Osteocyte (in vitro differentiated cells): ENCODE measurements around the gene FUNDC2. TPM values are rescaled to one million over a fixed set of nuclear protein-coding genes. Genes with fewer than 3 reads are reported as not detected.
"Not testable (repeated sequence)": the region's sequence is repeated elsewhere in the genome, so short reads cannot be mapped to it uniquely, and the experiment has no call there.

ENCODE experiments used
- DNase-seq: peaks from one replicate; pipeline ENCODE4 v3.0.0; 2021; ENCODE audit warnings: mixed read lengths; ENCODE audit not compliant: unreplicated experiment; ENCODE audit errors: extremely low spot score
- H3K27ac Mint-ChIP-seq: one replicate; pipeline ENCODE4 v1.8.0; 2021; ENCODE audit warnings: mild to moderate bottlenecking, mixed read lengths; ENCODE audit not compliant: unreplicated experiment
- H3K27me3 Mint-ChIP-seq: one replicate; pipeline ENCODE4 v1.8.0; 2021; ENCODE audit warnings: mixed read lengths; ENCODE audit not compliant: unreplicated experiment
- H3K36me3 Mint-ChIP-seq: one replicate; pipeline ENCODE4 v1.8.0; 2021; ENCODE audit warnings: mixed read lengths; ENCODE audit not compliant: unreplicated experiment
- H3K4me1 Mint-ChIP-seq: one replicate; pipeline ENCODE4 v1.8.0; 2021; ENCODE audit warnings: mixed read lengths; ENCODE audit not compliant: unreplicated experiment
- H3K4me3 Mint-ChIP-seq: one replicate; pipeline ENCODE4 v1.8.0; 2021; ENCODE audit warnings: mild to moderate bottlenecking, moderate library complexity, mixed read lengths; ENCODE audit not compliant: unreplicated experiment
- H3K9me3 Mint-ChIP-seq: one replicate; pipeline ENCODE4 v1.8.0; 2021; ENCODE audit warnings: mixed read lengths; ENCODE audit not compliant: unreplicated experiment
- total RNA-seq: library from RNA; stranded (reverse); gene quantifications from 2 replicates; pipeline ENCODE4 v1.2.1, GENCODE V29; 2021
- TF ChIP-seq, protein P1 (sequence below): fragments of 200-600 bp; sonication (generic); IDR thresholded peaks from 2 replicates; pipeline ENCODE4 v1.5.0; 2021; ENCODE audit warnings: antibody characterized with exemption, mild to moderate bottlenecking, moderate library complexity

The FUNDC2 gene
- total RNA-seq, 1 donor from 2014 or later, result 65.1 TPM

DNA sequence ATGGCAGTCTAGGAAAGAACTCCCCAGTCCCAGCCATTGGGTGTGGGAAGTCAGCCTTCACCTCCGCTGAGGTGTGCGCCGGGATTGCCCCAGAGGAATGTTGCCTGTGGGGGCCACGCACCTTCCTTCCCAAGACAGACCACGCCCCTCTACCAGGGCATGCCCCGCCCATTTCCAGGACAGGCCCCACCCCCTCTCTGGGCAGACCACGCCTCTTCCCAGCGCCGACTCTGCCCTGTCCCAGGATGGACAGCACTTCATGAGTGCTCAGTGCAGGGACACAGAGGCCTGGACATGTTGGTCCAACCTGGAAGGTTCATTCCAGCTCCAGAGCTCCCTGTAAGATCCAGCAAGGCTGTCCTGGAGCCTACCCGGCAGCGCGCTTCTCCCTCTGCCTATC is 18.1 kb upstream of the FUNDC2 start:
- peaks cover 12% of the 10 kb centered on the region for H3K9me3 Mint-ChIP-seq
- not testable (repeated sequence) for H3K36me3 Mint-ChIP-seq, H3K4me1 Mint-ChIP-seq, H3K27ac Mint-ChIP-seq, H3K27me3 Mint-ChIP-seq, DNase-seq, H3K4me3 Mint-ChIP-seq

DNA sequence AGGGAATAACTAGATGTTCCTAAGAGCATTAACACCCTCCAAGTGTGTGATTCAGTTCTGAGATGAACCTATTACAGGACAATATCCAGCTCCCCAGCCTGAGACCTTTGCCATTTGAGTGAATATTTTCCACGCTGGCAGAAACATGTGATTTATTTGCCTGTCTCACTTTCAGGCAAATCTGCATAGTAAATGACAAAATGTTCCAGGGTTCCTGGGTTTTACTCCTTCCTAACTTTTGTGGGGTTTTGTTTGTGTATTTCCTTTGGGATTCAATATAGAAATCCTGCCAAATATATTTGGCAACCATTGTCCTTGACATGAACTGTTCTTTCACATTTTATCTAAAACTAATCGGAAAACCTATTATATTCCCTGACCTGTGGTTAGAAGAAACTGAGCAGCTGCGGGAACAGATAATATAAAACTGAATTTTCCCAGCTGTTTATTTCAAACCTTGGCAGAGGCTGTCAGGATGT is 16.6 kb upstream of the FUNDC2 start:
- Mint-ChIP-seq H3K9me3 (peaks cover 13% of the 10 kb centered on the region), H3K4me1 (no peaks in the 10 kb centered on the region), H3K27ac (no peak overlapping the region), H3K27me3 (peaks cover 4% of the 10 kb centered on the region), H3K4me3 (no peak overlapping the region), H3K36me3 (no peaks in the 10 kb centered on the region)
- no peak for DNase-seq
- TF ChIP-seq, protein P1, sequence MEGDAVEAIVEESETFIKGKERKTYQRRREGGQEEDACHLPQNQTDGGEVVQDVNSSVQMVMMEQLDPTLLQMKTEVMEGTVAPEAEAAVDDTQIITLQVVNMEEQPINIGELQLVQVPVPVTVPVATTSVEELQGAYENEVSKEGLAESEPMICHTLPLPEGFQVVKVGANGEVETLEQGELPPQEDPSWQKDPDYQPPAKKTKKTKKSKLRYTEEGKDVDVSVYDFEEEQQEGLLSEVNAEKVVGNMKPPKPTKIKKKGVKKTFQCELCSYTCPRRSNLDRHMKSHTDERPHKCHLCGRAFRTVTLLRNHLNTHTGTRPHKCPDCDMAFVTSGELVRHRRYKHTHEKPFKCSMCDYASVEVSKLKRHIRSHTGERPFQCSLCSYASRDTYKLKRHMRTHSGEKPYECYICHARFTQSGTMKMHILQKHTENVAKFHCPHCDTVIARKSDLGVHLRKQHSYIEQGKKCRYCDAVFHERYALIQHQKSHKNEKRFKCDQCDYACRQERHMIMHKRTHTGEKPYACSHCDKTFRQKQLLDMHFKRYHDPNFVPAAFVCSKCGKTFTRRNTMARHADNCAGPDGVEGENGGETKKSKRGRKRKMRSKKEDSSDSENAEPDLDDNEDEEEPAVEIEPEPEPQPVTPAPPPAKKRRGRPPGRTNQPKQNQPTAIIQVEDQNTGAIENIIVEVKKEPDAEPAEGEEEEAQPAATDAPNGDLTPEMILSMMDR, result no peak

DNA sequence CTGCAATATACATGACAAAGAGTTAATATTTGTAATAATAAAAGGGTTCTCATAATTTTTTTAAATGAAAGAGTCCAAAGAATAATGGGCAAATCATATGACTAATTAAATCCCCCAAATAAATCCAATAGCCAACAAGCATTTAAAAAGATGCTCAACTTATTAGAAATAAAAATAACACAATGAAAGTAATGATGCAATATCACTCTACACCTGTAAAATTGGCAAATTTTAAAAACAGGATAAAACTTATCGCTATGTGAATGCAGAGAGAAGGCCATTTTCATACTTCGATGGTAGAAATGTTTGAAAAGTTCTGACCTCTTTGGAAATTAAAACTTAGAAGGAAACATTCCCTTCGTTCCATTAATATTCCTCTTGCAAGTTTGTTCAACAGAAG is 6.1 kb upstream of the FUNDC2 start:
- H3K4me1 Mint-ChIP-seq, result no peaks in the 10 kb centered on the region
- H3K27me3 Mint-ChIP-seq, result peaks cover 20% of the 10 kb centered on the region
- H3K9me3 Mint-ChIP-seq, result no peaks in the 10 kb centered on the region
- no peak for DNase-seq
- no peak overlapping the region for H3K4me3 Mint-ChIP-seq
- no peaks in the 10 kb centered on the region for H3K36me3 Mint-ChIP-seq
- H3K27ac Mint-ChIP-seq, result no peak overlapping the region
- TF ChIP-seq, protein P1, result no peak

DNA sequence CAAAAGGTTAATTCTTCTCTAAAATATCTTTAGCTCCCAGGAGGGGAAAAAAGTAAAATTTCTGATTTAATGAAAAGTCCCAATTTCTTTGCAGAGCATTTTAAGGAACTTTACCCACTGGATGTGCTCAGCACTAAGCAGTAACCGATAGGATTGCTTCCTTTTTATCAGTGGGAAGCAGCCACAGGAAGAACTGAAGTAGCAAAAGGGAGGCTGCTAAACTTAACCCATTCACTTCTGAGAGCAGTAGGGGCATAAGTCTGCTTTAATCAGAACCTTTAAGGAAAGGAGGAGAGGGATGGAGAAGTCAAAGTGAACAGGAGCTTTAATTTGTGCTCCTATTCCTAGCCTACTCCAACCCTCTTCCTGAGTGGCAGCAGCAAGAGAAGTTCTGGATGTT is 4.1 kb upstream of the FUNDC2 start, which contains the start of gene F8:
Gene F8, minus strand, starts transcription at position 139 of the 400 bp plus-strand sequence. CDS start 171 bp downstream, outside the sequence.
- Mint-ChIP-seq H3K4me1 (peaks cover 1% of the 10 kb centered on the region), H3K36me3 (no peaks in the 10 kb centered on the region), H3K4me3 (no peak within 1 kb of the TSS), H3K9me3 (no peaks in the 10 kb centered on the region), H3K27ac (no peak within 1 kb of the TSS), H3K27me3 (peaks cover 20% of the 10 kb centered on the region)
- DNase-seq, result no peak
- TF ChIP-seq, protein P1, result no peak

DNA sequence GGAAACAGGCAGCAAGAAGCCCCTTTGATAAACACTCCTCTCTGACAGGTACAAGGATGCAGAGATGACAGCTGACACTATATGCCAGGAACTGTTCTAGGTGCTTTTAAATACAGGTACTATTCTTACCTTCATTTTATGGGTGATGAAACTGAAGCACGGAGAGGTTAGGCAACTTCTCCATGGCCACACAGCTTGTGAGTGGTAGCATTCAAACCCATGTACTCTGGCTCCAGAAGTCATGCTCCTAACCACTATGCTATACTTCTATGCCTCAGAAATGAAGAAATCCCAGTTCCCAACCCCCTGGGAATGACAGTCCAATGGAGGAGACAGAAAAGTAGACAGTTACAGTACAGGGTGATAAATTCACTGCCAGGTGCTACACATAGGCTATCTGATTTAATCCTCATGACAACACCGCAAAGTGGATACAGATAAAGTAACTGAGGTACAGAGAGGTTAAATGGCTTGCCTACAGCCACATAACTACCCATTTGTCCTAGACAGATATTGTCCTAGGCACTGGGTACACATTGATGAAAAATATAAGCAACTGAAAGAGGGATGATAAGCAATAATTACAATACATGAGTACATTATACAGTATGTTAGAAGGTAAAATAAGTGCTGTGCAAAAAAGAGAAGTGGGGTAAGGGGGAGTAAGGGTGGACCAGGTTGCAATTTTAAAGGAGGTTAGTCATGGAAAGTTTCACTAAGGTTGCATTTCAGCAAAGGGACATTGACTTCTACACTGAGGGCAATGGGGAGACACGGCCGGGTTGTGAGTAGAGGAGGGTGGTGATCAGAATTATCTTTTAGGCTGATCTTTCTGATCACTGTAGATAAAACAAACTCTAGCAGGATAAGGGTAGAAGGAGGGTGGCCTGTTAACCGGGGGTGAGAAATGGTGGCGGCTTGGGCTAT is 2.5 kb upstream of the FUNDC2 start:
- DNase-seq, result no peak
- Mint-ChIP-seq H3K9me3 (no peaks in the 10 kb centered on the region), H3K36me3 (no peaks in the 10 kb centered on the region), H3K27me3 (peaks cover 20% of the 10 kb centered on the region), H3K4me3 (no peak overlapping the region), H3K4me1 (peaks cover 11% of the 10 kb centered on the region), H3K27ac (no peak overlapping the region)
- TF ChIP-seq, protein P1, result no peak
